Midbrain (tissue), 1 donor: ENCODE data around the gene TIGD1.
"Not testable (repeated sequence)": the region's sequence is repeated elsewhere in the genome, so short reads cannot be mapped to it uniquely, and the experiment has no call there.

Source experiments
- DNase-seq: peaks from one replicate; lab custom pipeline; 2025; lab: John Stamatoyannopoulos, UW

The TIGD1 gene

GRCh38 chr2:232570481-232570880 lies 20.1 kb upstream of the TIGD1 start:
- DNase-seq, result not testable (repeated sequence)

- no peak for DNase-seq
These were observed 19.2 kb upstream of the TIGD1 start for GRCh38 chr2:232569541-232569940.

GRCh38 chr2:232568161-232568560 lies 17.8 kb upstream of the TIGD1 start:
- no peak for DNase-seq

GRCh38 chr2:232567721-232568120 lies 17.4 kb upstream of the TIGD1 start:
- DNase-seq, result no peak

GRCh38 chr2:232563580-232563979 lies 13.2 kb upstream of the TIGD1 start:
- no peak for DNase-seq

GRCh38 chr2:232562515-232563151 lies 12.3 kb upstream of the TIGD1 start:
- DNase-seq, result no peak

- DNase-seq, result no peak
These were observed 6.1 kb upstream of the TIGD1 start for GRCh38 chr2:232556426-232556825.

GRCh38 chr2:232551776-232552175 lies 1.4 kb upstream of the TIGD1 start:
- no peak for DNase-seq

- no peak for DNase-seq
These were observed 887 bp upstream of the TIGD1 start for GRCh38 chr2:232551250-232551638.

- DNase-seq, result no peak
These were observed 553 bp downstream of the TIGD1 start for GRCh38 chr2:232549655-232550353.

GRCh38 chr2:232547991-232548390 lies 2.4 kb downstream of the TIGD1 start:
- DNase-seq, result no peak

- peak; percentile 14 for DNase-seq
These were observed 4.6 kb downstream of the TIGD1 start for GRCh38 chr2:232545511-232546375.

- DNase-seq, result no peak
These were observed 5.7 kb downstream of the TIGD1 start for GRCh38 chr2:232544674-232545073.

GRCh38 chr2:232543928-232544631 lies 6.3 kb downstream of the TIGD1 start:
- no peak for DNase-seq

GRCh38 chr2:232543491-232543890 lies 6.9 kb downstream of the TIGD1 start:
- DNase-seq, result no peak

- no peak for DNase-seq
These were observed 7.5 kb downstream of the TIGD1 start for GRCh38 chr2:232542715-232543467.

- no peak for DNase-seq
These were observed 8.2 kb downstream of the TIGD1 start for GRCh38 chr2:232541961-232542714.

GRCh38 chr2:232541195-232541960 lies 9.0 kb downstream of the TIGD1 start:
- no peak for DNase-seq

GRCh38 chr2:232540441-232541041 lies 9.8 kb downstream of the TIGD1 start:
- no peak for DNase-seq
